Tibial artery (tissue), 4 donors: ENCODE results near the gene CTCFL.

ENCODE experiments used
- DNase-seq, 2 donors: peaks; one replicate each; pipeline ENCODE4 v3.0.0-alpha.2; 2019
- H3K27ac ChIP-seq, 2 donors: fragments of 200-600 bp; sonication (generic) in 1 of 2; 1 replicate in 1 of 2; 2 replicates in 1 of 2; pipeline ENCODE4 v1.5.1; 2018 to 2019; ENCODE audit warnings: mild to moderate bottlenecking in 1 of 2
- H3K27me3 ChIP-seq, 2 donors: fragments of 200-600 bp; sonication (generic) in 1 of 2; one replicate each; pipeline versions ENCODE4 v1.5.1 to v1.6.0; 2016 to 2019
- H3K36me3 ChIP-seq, 3 donors: fragments of 200-600 bp; sonication (generic) in 2 of 3; one replicate each; pipeline ENCODE4 v1.5.1; 2016 to 2019; ENCODE audit warnings: mild to moderate bottlenecking in 2 of 3
- H3K4me1 ChIP-seq, 4 donors: fragments of 200-600 bp; sonication (generic) in 2 of 4; 1 replicate in 3 of 4; 2 replicates in 1 of 4; pipeline ENCODE4 v1.5.1; 2016 to 2019
- H3K4me3 ChIP-seq, 2 donors: fragments of 200-600 bp; sonication (generic) in 1 of 2; 1 replicate in 1 of 2; 2 replicates in 1 of 2; pipeline ENCODE4 v1.5.1; 2018 to 2019; ENCODE audit warnings: mild to moderate bottlenecking in 2 of 2
- H3K9me3 ChIP-seq, 3 donors: fragments of 200-600 bp; sonication (generic) in 1 of 3; one replicate each; pipeline ENCODE4 v1.5.1; 2016 to 2019
- intact Hi-C: fragments of 100-400 bp; cut with DNase I; formaldehyde crosslinking; loops from one replicate; pipeline ENCODE4 v1.15.0; 2023; ENCODE audit warnings: low total_unique reads
- TF ChIP-seq, protein P1 (sequence below), 2 experiments: fragments of 200-600 bp in 1 of 2; fragments of 450-650 bp in 1 of 2; IDR thresholded peaks; one replicate each; pipeline ENCODE4 v1.5.1; 2017 to 2019; ENCODE audit warnings: antibody characterized with exemption in 2 of 2, mild to moderate bottlenecking in 1 of 2, moderate library complexity in 1 of 2

Gene CTCFL

DNA sequence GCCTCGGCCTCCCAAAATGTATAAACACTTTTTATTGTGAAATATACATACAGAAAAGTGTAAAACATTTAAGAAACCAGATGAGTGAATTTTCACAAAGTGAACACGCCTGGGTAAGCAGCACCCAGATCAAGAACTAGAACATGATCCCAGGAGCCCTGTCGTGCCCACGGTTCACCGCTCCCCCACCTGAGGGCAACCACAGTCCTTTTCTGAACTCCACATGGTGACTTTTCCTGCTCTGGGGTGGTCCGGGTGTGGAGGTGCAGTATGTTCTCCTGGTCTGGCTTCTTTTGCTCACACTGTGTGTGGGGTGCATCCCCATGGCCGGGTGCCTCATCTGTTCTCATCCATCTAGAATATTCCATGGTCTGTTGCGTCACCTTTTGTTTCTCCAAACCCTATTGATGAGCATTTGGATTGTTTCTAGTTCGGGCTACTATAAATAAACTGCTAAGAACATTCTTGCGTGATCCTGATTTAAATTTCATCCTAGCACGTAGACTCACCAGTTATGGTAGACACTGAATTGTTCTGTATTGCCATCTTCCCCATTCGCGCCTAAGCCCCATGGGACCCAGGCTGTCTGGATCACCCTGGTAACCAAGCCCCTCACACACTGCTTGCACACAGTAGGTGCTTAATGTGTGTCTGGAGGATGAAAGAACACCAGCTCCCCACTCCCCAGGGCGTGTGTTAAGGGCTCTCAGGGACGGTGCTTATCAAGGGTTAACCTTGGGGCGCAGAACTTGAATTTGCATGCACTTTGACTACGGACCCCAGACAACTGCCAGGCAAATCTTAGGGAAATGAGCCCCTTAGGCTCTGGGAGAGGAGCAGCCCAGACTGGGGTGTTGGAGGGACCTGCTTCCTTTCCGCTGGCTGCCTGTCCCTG is 56.2 kb downstream of the CTCFL start:
- TF ChIP-seq, protein P1, sequence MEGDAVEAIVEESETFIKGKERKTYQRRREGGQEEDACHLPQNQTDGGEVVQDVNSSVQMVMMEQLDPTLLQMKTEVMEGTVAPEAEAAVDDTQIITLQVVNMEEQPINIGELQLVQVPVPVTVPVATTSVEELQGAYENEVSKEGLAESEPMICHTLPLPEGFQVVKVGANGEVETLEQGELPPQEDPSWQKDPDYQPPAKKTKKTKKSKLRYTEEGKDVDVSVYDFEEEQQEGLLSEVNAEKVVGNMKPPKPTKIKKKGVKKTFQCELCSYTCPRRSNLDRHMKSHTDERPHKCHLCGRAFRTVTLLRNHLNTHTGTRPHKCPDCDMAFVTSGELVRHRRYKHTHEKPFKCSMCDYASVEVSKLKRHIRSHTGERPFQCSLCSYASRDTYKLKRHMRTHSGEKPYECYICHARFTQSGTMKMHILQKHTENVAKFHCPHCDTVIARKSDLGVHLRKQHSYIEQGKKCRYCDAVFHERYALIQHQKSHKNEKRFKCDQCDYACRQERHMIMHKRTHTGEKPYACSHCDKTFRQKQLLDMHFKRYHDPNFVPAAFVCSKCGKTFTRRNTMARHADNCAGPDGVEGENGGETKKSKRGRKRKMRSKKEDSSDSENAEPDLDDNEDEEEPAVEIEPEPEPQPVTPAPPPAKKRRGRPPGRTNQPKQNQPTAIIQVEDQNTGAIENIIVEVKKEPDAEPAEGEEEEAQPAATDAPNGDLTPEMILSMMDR (IDR thresholded peaks at IDR 0.05), result no peak
- no peak for DNase-seq
- H3K9me3 ChIP-seq, result no peaks in the 10 kb centered on the region
- H3K36me3 ChIP-seq, result no peaks in the 10 kb centered on the region
- H3K27ac ChIP-seq, result no peak overlapping the region
- H3K4me3 ChIP-seq, result no peak overlapping the region
- intact Hi-C loops, result no loop called here
- H3K4me1 ChIP-seq, result peaks cover 0 to 5% (median 2%) of the 10 kb centered on the region in 4 donors
- H3K27me3 ChIP-seq, result peaks cover 0 to 40% of the 10 kb centered on the region in 2 donors

DNA sequence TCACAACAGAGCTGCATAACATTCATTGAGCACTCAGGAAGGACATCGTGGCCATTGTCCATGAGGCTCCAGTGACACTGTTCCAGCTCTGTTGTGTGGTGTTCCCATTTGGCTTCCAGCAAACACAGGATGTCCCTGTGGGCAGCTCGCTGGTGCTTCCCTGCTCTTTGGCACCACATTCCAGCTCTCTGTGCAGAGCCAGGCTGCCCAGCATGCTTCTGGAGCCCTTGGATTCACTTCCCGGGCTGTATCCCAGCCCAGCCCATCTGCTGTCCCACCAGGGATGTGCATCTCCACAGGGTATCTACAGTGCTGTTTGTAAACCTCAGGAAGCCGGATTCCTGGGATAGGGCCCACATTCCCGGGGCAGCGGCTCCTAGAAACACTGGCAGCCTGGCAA is 57.2 kb downstream of the CTCFL start:
- Histone ChIP-seq H3K27ac (no peak overlapping the region), H3K9me3 (no peaks in the 10 kb centered on the region), H3K4me1 (peaks cover 0 to 5% (median 2%) of the 10 kb centered on the region in 4 donors), H3K4me3 (no peak overlapping the region), H3K36me3 (no peaks in the 10 kb centered on the region), H3K27me3 (peaks cover 0 to 40% of the 10 kb centered on the region in 2 donors)
- intact Hi-C loops, result no loop called here
- TF ChIP-seq, protein P1 (IDR thresholded peaks at IDR 0.05), result no peak
- DNase-seq, result no peak

DNA sequence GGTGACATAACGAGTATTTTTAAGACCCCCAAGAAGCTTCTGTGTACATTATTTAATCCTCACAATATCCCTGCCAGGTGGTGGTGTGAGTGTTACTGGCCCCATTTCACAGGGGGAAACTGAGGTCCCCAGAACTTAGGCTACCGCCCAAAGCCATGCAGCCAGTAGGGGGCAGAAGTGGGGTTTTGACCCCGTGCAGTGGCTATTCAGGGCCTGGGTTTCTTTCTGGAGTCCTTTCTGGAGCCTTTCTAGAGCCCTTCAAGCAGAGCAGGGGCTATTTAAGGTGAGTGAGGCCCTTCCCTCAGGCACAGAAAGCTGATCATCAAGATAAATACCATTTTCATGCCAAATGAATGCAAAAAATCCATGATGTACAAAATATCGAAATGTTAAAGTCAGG is 59.0 kb downstream of the CTCFL start:
- intact Hi-C loops, result no loop called here
- Histone ChIP-seq H3K4me1 (peaks cover 0 to 10% (median 5%) of the 10 kb centered on the region in 4 donors), H3K4me3 (no peak overlapping the region), H3K27ac (no peak overlapping the region), H3K36me3 (no peaks in the 10 kb centered on the region), H3K27me3 (peaks cover 0 to 25% of the 10 kb centered on the region in 2 donors), H3K9me3 (no peaks in the 10 kb centered on the region)
- TF ChIP-seq, protein P1 (IDR thresholded peaks at IDR 0.05), result no peak
- DNase-seq, result no peak

DNA sequence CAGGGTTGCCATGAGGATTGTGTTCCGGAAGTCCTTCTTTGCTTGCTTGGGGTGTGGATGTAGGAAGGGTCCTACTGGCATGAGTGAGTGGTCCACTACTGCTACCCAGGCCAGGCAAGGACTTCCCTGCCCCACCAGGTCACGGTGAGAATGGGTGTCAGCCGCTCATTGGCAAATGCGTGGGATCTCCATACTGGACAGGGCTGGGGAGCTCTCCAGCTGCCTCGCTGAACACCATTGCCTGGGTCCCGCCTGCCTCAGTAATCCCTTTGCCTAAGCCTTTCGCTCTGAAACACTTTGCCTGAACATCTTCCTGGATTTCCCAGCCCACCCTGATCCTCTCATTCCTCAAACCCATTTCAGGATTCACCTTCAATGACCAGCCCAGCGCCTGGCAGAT is 59.5 kb downstream of the CTCFL start:
- no peak overlapping the region for H3K27ac ChIP-seq
- intact Hi-C loops, result no loop called here

DNA sequence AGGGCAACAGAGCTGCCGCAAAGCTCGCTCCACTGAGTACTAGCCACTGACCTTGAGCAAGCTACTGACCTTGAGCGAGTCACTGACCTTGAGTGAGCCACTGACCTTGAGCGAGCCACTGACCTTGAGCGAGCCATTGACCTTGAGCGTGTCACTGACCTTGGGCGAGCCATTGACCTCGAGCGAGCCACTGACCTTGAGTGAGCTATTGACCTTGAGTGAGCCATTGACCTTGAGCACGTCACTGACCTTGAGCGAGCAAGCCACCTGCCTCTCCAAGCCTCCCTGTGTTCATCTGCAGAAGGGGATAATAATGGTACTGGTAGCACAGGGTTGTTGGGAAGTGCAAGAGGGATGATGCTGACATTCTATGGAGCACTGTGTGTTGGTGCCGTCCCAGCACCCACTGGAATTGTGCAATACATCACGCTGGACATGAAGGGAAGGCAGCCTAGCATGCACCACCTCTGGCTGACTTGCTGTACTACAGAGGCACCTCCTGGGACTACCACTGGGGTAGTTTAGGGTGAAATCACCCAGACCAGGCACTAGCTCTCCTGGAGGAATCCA is 60.2 kb downstream of the CTCFL start:
- TF ChIP-seq, protein P1 (IDR thresholded peaks at IDR 0.05), result no peak
- Histone ChIP-seq H3K36me3 (no peaks in the 10 kb centered on the region), H3K9me3 (no peaks in the 10 kb centered on the region), H3K27me3 (peaks cover 0 to 15% of the 10 kb centered on the region in 2 donors), H3K27ac (no peak overlapping the region), H3K4me1 (peaks cover 0 to 10% (median 5%) of the 10 kb centered on the region in 4 donors), H3K4me3 (no peak overlapping the region)
- DNase-seq, result no peak
- intact Hi-C loops, result no loop called here

More for the DNA sequence above, 59.5 kb downstream of the CTCFL start:
- peaks cover 0 to 21% of the 10 kb centered on the region in 2 donors for H3K27me3 ChIP-seq
- no peaks in the 10 kb centered on the region for H3K36me3 ChIP-seq
- TF ChIP-seq, protein P1 (IDR thresholded peaks at IDR 0.05), result no peak
- DNase-seq, result no peak
- H3K4me3 ChIP-seq, result no peak overlapping the region
- H3K9me3 ChIP-seq, result no peaks in the 10 kb centered on the region
- H3K4me1 ChIP-seq, result peaks cover 0 to 10% (median 5%) of the 10 kb centered on the region in 4 donors
